ENCODE results near the gene RAF1.
"Not testable (repeated sequence)": the region's sequence is repeated elsewhere in the genome, so short reads cannot be mapped to it uniquely, and the experiment has no call there.

RAF1 gene

DNA sequence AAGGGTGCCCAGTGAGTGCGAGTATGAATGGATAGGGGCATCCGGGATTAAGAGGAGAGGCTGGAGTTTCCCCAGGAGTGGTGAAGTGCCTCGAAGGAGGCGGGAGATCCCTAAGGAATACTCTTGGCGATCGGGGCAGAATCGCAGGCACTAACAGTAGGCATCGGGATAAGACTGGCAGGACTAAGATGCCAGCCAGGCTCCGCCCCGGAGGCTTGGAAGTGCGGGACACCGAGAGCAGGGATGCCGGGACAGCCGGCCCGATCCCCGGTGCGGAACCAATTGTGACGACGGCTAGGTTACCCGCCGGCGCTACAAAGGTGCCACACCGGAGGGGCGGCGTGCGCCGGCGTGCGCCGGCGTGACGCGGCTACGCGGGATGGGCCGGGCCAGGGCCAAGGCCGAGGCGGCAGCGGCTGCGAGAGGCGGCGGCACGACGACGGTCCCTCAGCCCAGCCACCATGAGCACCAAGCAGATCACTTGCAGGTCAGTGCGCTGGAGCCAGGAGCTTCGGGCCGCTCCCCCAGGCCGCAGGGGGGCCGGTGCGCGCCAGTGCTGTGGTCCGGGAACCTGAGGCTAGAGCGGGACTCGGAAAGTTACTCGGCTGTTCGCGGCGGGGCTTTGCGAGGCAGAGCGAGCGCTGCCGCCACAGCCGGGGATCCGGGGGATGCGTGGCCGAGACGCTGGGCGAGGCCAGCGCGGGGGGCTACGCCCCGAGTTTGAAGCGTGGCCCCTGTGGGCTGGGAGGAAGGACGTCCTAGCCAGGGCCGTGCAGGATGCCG lies 107.0 kb downstream of the RAF1 start, which contains the start of gene MKRN2:
MKRN2 (plus strand) TSS at position 398 of the 783 bp plus-strand sequence; CDS start at position 462, 64 bp downstream.
- DNase-seq, result peak; percentile 66

DNA sequence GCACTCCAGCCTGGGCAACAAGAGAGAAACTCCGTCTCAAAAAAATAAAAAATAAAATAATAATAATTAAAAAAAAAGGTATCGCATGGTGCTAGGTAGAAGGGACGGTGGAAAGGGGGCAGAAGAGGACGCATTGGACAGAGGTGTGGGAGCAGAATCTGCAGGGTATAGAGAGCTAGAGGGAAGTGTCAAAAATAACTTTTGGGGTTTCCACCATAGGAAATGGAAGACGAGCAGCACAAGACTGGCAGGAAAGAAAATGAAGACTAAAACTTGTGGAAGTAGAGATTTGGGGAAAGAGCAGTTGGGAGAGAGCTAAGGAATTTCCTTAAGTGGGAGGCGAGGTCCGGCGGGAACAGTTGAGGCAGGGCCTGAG lies 107.6 kb downstream of the RAF1 start:
- DNase-seq, result no peak

DNA sequence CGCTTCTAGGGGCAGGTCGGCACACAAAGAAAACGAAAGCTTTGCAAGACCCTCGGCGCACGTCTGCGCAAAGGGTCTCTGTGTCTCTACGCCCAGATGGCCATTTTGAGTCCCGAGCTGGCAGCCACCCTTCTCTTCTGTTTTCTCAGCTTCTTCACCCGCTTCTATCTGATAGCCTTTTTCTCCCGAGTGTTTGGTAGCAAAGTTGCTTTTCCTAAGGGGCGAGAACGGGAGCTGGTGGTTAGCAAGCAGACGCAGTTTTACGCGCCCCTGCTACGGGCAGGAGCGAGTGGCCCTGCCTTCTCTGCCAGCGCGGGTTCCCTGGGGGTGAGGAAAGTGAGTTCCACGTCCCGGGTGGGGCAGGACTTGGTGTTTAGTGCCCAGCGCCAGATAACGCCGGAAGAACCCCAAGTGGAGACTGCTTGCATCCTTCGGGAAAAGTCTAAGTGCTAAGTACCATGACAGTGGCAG lies 110.0 kb downstream of the RAF1 start:
- no peak for DNase-seq

DNA sequence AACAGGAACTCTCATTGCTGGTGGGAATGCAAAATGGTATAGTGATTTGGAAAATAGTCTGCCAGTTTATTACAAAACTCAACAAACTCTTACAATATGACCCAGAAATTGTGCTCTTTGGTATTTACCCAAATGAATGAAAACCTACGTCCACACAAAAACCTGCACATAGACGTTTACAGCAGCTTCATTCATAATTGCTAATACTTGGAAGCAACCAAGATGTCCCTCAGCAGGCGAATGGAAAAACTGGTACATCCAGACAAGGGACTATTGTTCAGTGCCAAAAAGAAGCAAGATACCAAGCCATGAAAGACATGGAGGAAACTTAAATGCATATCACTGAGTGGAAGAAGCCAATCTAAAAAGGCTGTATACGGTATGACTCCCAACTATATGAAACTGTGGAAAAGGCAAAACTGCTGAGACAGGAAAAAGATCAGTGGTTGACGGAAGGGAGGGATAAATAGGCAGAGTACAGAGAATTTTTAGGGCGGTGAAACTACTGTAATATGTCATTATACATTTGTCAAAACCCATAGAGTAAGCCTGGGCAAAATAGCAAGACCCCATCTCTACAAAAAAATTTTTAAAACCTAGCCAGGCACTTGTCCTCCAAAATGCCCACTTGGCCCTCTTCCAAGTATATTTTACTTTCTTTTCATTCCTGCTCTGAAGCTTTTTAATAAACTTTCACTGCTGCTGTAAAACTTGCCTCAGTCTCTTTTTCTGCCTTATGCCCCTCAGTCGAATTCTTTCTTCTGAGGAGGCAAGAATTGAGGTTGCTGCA lies 113.8 kb downstream of the RAF1 start:
- DNase-seq, result no peak

DNA sequence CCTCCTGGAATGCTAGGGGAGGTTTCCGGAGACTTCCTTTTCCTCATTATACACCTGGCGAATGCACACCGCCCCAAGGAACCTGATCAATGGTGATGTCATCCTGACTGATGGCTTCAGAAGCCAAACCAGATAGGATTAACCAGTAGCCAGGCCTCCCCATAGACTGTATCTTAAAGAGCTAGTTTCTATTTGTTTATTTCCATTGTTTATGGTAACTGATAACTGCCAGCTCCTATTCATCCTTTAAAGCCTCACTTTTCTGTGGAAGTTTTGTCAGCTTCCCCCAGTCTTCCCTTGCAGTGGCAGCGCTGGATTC lies 118.5 kb downstream of the RAF1 start, which contains the start of gene MKRN2OS:
MKRN2OS (minus strand) TSS at position 27 of the 319 bp plus-strand sequence. CDS start 35 bp downstream, outside the sequence.
- DNase-seq, result peak; percentile 71

DNA sequence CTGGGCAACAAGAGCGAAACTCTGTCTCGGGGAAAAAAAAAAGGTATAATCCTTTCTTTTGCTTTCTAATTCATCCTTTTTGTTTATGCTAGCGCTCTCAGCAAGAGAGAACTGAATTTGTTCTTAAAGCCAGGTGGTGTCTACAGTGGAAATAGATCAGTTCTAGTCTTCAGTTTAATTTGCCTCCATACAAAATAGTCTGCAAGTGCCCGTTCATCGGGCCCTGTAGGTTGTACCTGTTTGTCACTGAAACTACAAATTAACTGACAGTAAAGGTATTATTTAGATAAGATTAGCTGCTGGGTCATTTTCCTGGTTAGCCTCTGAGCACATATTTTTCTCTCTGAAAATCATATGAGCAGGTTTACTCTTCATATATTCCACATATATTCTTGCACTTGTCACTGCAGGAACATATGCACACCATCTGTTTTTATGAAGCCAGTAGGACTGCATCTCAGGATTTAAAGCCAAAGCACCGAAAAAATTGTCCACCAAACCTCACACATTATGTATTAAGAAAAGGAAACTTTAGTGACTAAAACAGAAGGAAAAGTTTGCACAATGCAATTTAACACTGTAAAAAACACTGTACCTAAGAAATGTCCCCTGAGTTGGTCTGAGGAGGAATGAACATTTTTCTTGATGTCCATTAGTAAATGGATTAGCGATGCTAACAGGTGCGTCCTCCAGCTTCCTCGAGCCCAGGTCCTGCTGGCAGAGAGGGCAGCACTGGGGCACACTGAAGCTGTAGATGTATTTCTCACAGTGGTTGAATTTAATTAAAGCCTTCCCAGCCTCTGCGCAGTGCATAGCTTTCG lies 119.1 kb downstream of the RAF1 start:
- no peak for DNase-seq

DNA sequence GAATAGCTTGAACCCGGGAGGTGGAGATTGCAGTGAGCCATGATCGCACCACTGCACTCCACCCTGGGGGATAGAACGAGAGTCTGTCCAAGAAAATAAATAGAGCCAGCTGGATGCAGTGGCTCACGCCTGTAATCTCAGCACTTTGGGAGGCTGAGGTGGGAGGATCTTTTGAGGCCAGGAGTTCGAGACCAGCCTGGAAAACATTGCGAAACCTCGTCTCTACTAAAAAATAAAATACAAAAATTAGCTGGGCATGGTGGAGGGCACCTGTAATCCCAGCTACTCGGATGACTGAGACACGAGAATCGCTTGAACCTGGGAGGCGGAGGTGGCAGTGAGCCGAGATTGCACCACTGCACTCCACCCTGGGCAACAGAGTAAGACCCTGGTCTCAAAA lies 120.4 kb downstream of the RAF1 start:
- DNase-seq, result not testable (repeated sequence)

DNA sequence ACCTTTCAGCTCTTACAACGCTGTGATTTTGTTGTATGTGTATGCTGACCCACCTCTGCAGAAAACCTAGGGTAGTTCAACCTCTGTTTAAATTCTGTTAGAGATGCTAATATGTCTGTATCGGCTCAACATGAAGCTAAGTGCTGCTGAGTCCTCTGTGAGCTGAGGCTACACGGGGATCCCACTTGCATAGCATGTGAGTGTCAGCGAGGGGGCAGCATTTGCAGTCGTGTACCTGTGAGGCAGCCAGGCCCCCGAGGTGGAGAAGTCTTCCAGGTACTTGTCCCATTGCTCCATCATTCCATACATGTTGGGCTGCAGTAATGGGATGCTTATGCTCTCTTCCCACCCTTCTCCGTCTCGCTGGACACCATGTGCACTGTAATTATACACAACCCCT lies 122.3 kb downstream of the RAF1 start:
- DNase-seq, result no peak

DNA sequence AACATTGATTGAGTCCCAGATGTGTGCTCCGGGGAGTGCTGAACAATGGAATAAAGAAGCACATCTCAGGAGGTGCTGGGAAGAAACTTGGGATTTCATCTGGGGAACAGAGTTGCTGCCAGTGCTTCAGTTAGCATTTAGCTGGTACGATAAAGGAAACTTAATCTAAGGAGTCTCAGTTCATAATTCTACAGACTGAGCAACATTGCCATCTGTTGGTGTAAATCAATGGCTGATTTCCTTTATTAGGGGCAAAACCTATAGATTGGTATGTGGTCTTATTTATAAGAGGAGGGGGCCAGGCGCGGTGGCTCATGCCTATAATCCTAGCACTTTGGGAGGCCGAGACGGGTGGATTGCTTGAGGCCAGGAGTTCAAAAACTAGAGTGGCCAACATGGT lies 127.5 kb downstream of the RAF1 start:
- no peak for DNase-seq

All from kidney glomerular epithelial cell (primary cell).